CD8-positive, alpha-beta memory T cell (primary cell): ENCODE data around the gene SPSB3. TPM values are rescaled to one million over a fixed set of nuclear protein-coding genes. Genes with fewer than 3 reads are reported as not detected.

Experiments used
- CTCF ChIA-PET: fragments of 350-600 bp; sonication (Branson Sonifier 250); formaldehyde crosslinking; loops from one replicate; lab custom pipeline; 2021; ENCODE audit warnings: antibody characterized with exemption; lab: Charles Lee
- POLR2A ChIA-PET: fragments of 350-600 bp; sonication (Branson Sonifier 250); formaldehyde crosslinking; loops from one replicate; lab custom pipeline; 2021; ENCODE audit warnings: antibody characterized with exemption; lab: Charles Lee
- DNase-seq, 5 donors: peaks; one replicate each; pipeline versions ENCODE4 v3.0.0 to v3.0.0-alpha.2; 2020 to 2022; ENCODE audit warnings: mixed read lengths in 1 of 5
- H3K27ac ChIP-seq: one replicate; pipeline ENCODE4 v1.7.0; 2013; ENCODE audit warnings: low read depth, mild to moderate bottlenecking, low read length, moderate library complexity
- H3K27me3 ChIP-seq: 2 replicates; pipeline ENCODE4 v1.7.0; 2013; ENCODE audit warnings: low read length, mild to moderate bottlenecking; ENCODE audit not compliant: insufficient read depth, poor library complexity, severe bottlenecking
- H3K36me3 ChIP-seq: 2 replicates; pipeline ENCODE4 v1.7.0; 2013; ENCODE audit warnings: mild to moderate bottlenecking, low read length, moderate library complexity; ENCODE audit not compliant: insufficient read depth
- H3K4me1 ChIP-seq: 2 replicates; pipeline ENCODE4 v1.7.0; 2013; ENCODE audit warnings: mild to moderate bottlenecking, low read length, moderate library complexity; ENCODE audit not compliant: insufficient read depth
- H3K4me3 ChIP-seq: 2 replicates; pipeline ENCODE4 v1.7.0; 2013; ENCODE audit warnings: mild to moderate bottlenecking, low read length
- H3K9me3 ChIP-seq: 2 replicates; pipeline ENCODE4 v1.7.0; 2013; ENCODE audit warnings: mild to moderate bottlenecking, low read length
- H3K27ac Mint-ChIP-seq, 8 donors: one replicate each; pipeline ENCODE4 v1.8.0; 2020 to 2021; ENCODE audit warnings: mixed read lengths in 8 of 8, mild to moderate bottlenecking in 6 of 8, inconsistent platforms in 3 of 8, moderate library complexity in 3 of 8
- H3K27me3 Mint-ChIP-seq, 2 donors: one replicate each; pipeline ENCODE4 v1.8.0; 2020 to 2021; ENCODE audit warnings: mixed read lengths in 2 of 2, mild to moderate bottlenecking in 1 of 2, moderate library complexity in 1 of 2
- H3K36me3 Mint-ChIP-seq, 3 donors: one replicate each; pipeline ENCODE4 v1.8.0; 2020 to 2021; ENCODE audit warnings: mixed read lengths in 3 of 3, inconsistent platforms in 1 of 3, mild to moderate bottlenecking in 1 of 3
- H3K4me1 Mint-ChIP-seq, 3 donors: one replicate each; pipeline ENCODE4 v1.8.0; 2020 to 2021; ENCODE audit warnings: mixed read lengths in 3 of 3, inconsistent platforms in 1 of 3, mild to moderate bottlenecking in 1 of 3
- H3K4me3 Mint-ChIP-seq, 7 donors: one replicate each; pipeline ENCODE4 v1.8.0; 2020 to 2021; ENCODE audit warnings: mixed read lengths in 7 of 7, mild to moderate bottlenecking in 6 of 7, moderate library complexity in 4 of 7, inconsistent platforms in 2 of 7
- H3K9me3 Mint-ChIP-seq, 5 donors: one replicate each; pipeline ENCODE4 v1.8.0; 2020 to 2022; ENCODE audit warnings: mixed read lengths in 5 of 5, mild to moderate bottlenecking in 3 of 5, moderate library complexity in 2 of 5, inconsistent platforms in 1 of 5
- polyA plus RNA-seq: library from polyadenylated mRNA; unstranded; fragments of 300-500 nt; fragmentation: Illumina TruSeq; gene quantifications from one replicate; pipeline ENCODE4 v1.2.3, GENCODE V29; 2021
- total RNA-seq, 2 experiments: library from RNA; stranded (reverse); gene quantifications; one replicate each; pipeline ENCODE4 v1.2.3, GENCODE V29; 2021

Gene SPSB3
- total RNA-seq (10 to 100 TPM; 30.6 to 31.5 TPM), polyA plus RNA-seq (63.9 TPM)

DNA sequence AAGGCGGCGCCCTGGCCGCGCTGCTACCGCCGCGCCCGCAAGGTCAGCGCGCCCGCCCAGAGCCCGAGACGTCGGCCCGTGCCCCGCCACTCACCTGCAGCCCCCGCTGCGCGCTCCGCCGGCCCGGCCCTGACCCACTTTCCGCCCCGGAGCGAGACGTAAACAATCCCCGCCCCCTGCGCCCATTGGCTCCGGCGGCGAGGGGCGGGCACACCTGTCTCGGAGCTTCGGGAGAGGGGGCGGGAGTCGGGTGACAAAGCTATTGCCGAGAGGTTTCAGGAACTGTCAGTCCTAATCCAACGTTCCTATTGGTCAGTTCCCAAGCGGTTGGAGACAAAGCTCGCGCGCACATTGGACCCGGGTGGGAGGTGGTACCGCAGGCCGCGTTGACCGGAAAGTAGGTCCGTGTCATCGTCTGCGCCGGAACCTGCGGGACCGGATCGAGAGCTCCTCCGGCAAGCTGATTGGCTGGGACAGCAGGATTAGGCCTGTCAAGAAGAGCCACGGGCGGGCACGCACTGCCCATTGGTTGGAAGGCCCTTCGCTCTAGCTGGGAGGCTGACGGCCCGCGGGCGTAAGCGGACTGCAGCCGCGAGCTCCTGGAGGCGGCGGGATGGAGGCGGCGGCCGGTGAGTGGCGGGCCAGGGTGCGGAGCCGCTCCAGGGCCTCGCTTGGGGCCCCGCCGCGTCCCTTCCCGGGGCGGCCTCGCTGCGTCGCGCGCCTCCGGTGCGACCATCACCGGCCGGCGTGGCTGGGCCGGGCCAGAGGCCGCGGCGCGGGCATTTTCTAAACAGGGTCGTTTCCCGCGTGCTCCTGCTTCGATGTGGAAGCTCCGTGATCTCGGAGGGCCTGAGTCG, at the start of gene SPSB3, which contains the start of gene NUBP2:
SPSB3 (minus strand) TSS at position 164 of the 857 bp plus-strand sequence. CDS start 1,088 bp downstream, outside the sequence.
NUBP2 (plus strand) TSS at position 553 of the 857 bp plus-strand sequence; CDS start at position 614, 61 bp downstream.
- Mint-ChIP-seq H3K27me3 (peaks cover 0 to 2% of the 10 kb centered on the region in 2 donors), H3K36me3 (peaks cover 0 to 46% (median 0%) of the 10 kb centered on the region in 3 donors), H3K27ac (peak within 1 kb of the TSS; percentile 87 to 97 (median 92)), H3K9me3 (no peaks in the 10 kb centered on the region), H3K4me3 (peak within 1 kb of the TSS; percentile 89 to 96 (median 92)), H3K4me1 (peaks cover 18 to 53% (median 26%) of the 10 kb centered on the region in 3 donors)
- DNase-seq, result peak; percentile 98 to 99 (median 98)
- no peaks in the 10 kb centered on the region for H3K27me3 ChIP-seq
- CTCF ChIA-PET, result interaction anchor here (0.8 to 3.5 kb wide), 12 partner anchors 9 to 362 kb away, joined by 3 to 24 read pairs (median 4); partner anchors contain the start of genes EME2, FAHD1, HAGH and MAPK8IP3
- POLR2A ChIA-PET, result interaction anchor here (0.5 to 3.1 kb wide), 19 partner anchors 9 to 432 kb away, joined by 3 to 52 read pairs (median 7); partner anchors contain the start of genes EME2, FAHD1, HAGH and JPT2
- peak within 1 kb of the TSS; percentile 82 for H3K4me3 ChIP-seq
- H3K9me3 ChIP-seq, result no peaks in the 10 kb centered on the region
- peaks cover 35% of the 10 kb centered on the region for H3K4me1 ChIP-seq
- H3K36me3 ChIP-seq, result peaks cover 9% of the 10 kb centered on the region
- peak within 1 kb of the TSS; percentile 86 for H3K27ac ChIP-seq

DNA sequence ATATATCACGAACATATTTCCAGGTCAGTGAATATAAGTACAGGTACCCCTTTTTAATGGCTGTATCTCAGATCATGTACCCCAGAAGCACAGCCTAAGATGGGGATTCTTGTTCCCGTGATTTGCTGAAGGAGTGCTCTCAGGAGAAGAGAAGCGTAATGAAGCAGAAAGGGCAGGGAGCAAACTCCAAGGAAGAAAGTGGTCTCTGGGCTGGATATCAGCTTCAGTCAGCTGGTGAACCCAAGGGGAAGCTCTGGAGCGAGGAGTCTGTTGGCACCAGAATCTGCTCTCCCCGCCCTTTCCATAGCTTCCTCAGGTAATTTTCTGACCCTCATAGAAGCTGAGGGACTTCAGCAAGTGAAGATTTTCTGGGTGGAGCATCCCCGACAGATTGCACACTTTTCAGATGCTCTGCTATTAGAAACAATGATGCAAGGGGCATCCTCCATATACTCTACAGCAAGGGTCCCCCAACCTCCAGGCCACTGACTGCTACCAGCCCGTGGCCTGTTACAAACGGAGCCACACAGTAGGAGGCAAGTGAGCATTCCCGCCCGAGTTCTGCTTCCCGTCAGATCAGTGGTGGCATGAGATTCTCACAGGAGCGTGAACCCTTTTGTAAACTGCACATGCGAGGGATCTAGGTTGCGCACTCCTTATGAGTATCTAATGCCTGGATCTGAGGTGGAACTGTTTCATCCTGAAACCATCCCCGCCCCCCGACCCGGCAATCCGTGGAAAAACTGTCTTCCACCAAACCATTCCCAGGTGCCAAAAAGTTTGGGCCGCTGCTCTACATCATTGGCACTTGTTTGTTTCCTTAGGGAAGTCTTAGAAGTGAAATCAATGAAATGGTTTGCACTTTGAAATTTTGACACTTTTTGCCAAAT, 49.1 kb upstream of the SPSB3 start:
- ChIA-PET POLR2A (no interaction called here), CTCF (no interaction called here)
- no peaks in the 10 kb centered on the region for H3K27me3 Mint-ChIP-seq

DNA sequence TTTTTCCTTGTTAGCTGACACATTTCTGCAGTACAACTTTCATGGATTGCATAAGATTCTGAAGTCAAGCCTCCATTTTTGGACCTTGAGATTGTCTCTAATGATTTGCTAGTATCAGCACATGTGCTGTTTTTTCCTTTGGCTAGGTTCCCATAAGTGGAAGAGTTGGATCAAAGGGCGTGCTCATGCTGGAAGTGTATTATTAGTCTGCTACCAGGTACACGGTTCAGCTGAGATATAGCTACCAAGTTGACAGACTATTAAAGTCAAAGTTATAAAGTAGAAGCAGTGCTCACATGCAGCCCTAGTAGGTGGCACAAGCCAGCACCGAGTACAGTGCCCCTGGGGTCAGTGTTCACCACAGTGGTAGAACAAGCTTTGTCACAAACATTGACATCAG, 47.8 kb upstream of the SPSB3 start:
- peaks cover 22% of the 10 kb centered on the region for H3K4me1 ChIP-seq
- ChIA-PET POLR2A (no interaction called here), CTCF (no interaction called here)
- H3K36me3 ChIP-seq, result no peaks in the 10 kb centered on the region
- peaks cover 0 to 21% (median 2%) of the 10 kb centered on the region in 3 donors for H3K36me3 Mint-ChIP-seq
- peaks cover 25 to 49% (median 39%) of the 10 kb centered on the region in 3 donors for H3K4me1 Mint-ChIP-seq
- H3K27me3 Mint-ChIP-seq, result no peaks in the 10 kb centered on the region
- peak overlapping the region in 1 of 8 donors; percentile 9 for H3K27ac Mint-ChIP-seq
- no peak overlapping the region for H3K27ac ChIP-seq
- H3K9me3 ChIP-seq, result no peaks in the 10 kb centered on the region
- no peak overlapping the region for H3K4me3 ChIP-seq
- no peak for DNase-seq
- H3K9me3 Mint-ChIP-seq, result no peaks in the 10 kb centered on the region
- H3K27me3 ChIP-seq, result no peaks in the 10 kb centered on the region
- H3K4me3 Mint-ChIP-seq, result peak overlapping the region in 1 of 7 donors; percentile 6

More for the DNA sequence above, 49.1 kb upstream of the SPSB3 start:
- H3K27me3 ChIP-seq, result no peaks in the 10 kb centered on the region
- H3K9me3 ChIP-seq, result no peaks in the 10 kb centered on the region
- peak overlapping the region in 1 of 7 donors; percentile 25 for H3K4me3 Mint-ChIP-seq
- H3K36me3 Mint-ChIP-seq, result peaks cover 0 to 21% (median 2%) of the 10 kb centered on the region in 3 donors
- peaks cover 16% of the 10 kb centered on the region for H3K4me1 ChIP-seq
- no peak for DNase-seq
- peak overlapping the region in 1 of 8 donors; percentile 9 for H3K27ac Mint-ChIP-seq
- H3K4me3 ChIP-seq, result no peak overlapping the region
- H3K4me1 Mint-ChIP-seq, result peaks cover 20 to 41% (median 32%) of the 10 kb centered on the region in 3 donors
- no peak overlapping the region for H3K27ac ChIP-seq
- H3K36me3 ChIP-seq, result no peaks in the 10 kb centered on the region
- H3K9me3 Mint-ChIP-seq, result no peaks in the 10 kb centered on the region

DNA sequence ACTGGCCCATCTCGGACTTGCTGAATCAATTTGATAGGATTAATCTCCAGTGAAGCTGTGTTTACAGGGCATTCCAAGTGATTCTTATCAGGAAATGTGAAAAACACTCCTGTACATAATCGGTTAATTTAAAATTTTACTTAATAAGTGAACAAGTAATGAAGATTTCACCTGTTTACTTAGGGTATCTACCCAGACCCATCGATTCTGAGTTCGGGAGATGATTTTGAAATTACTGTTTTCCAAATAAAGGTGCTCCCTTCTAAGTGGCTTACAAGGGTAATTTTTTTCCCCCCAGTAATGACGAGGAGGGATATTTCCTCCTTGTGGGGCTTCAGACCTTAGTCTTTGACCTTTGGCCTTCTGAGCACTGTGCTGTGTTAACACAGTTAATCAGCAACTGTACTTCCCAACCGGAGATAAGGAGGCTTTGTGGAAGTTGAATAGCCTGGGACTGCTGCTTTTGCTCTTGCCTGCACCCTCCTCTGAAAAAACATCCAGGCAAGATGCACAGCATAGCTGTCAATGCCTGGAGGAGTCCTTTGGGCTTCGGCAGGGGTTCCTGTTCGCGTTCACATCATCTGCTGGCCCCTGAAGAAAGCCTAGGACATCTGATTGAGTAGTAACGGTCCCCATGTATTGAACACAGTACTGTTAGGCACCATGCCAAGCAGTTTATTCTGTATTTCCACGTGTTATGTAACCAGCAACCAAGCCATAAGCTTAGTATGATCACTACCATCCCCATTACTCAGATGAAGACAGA, 46.5 kb upstream of the SPSB3 start:
- H3K36me3 ChIP-seq, result no peaks in the 10 kb centered on the region
- H3K4me3 Mint-ChIP-seq, result peak overlapping the region; percentile 29 to 73 (median 53)
- H3K27ac ChIP-seq, result peak overlapping the region; percentile 7
- no peaks in the 10 kb centered on the region for H3K27me3 ChIP-seq
- H3K36me3 Mint-ChIP-seq, result peaks cover 0 to 25% (median 2%) of the 10 kb centered on the region in 3 donors
- no peak for DNase-seq
- H3K9me3 ChIP-seq, result no peaks in the 10 kb centered on the region
- POLR2A ChIA-PET, result no interaction called here
- H3K4me1 ChIP-seq, result peaks cover 36% of the 10 kb centered on the region
- H3K4me3 ChIP-seq, result no peak overlapping the region
- H3K9me3 Mint-ChIP-seq, result no peaks in the 10 kb centered on the region
- peaks cover 32 to 62% (median 50%) of the 10 kb centered on the region in 3 donors for H3K4me1 Mint-ChIP-seq
- H3K27me3 Mint-ChIP-seq, result no peaks in the 10 kb centered on the region
- peak overlapping the region in 5 of 8 donors; percentile 19 to 95 (median 36) for H3K27ac Mint-ChIP-seq
- CTCF ChIA-PET, result no interaction called here

DNA sequence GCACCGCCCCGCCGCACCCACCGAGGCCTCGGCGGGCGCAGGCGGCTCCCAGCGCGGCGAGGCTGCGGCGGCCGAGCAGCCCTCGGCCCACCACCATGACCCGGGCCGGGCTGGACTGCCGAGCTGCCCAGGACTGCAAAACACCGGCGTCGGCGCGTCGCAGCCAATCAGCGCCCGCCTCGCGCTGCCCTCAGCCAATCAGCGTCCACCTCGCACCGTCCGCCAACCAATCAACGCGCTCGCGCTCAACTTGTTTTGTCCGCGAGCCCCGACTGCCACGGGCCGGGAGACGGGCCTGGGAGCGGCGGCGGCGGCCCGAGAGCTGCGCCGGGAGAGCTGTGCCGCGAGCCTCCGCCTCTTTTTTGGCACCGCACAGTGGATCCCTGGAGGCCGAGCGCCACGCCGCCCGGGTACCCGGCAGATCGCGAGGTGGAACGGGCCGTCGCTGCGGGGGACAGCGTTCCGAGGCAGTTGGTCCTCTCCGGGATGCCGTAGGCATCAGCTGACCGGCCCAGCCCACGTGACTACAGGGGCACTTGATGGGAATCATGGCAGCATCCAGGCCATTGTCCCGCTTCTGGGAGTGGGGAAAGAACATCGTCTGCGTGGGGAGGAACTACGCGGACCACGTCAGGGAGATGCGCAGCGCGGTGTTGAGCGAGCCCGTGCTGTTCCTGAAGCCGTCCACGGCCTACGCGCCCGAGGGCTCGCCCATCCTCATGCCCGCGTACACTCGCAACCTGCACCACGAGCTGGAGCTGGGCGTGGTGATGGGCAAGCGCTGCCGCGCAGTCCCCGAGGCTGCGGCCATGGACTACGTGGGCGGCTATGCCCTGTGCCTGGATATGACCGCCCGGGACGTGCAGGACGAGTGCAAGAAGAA, 44.6 kb upstream of the SPSB3 start, which contains the start of the genes FAHD1 and HAGH:
FAHD1 (plus strand) TSS at position 516 of the 883 bp plus-strand sequence; CDS start at position 549, 33 bp downstream.
HAGH (minus strand) TSS at position 135 of the 883 bp plus-strand sequence; CDS start at position 97, 38 bp downstream.
- POLR2A ChIA-PET, result interaction anchor here (0.5 to 1.4 kb wide), 8 partner anchors 45 to 855 kb away, joined by 3 to 12 read pairs (median 3); partner anchors contain the start of genes KCTD5, NTHL1, NUBP2 and SPSB3
- Mint-ChIP-seq H3K27me3 (no peaks in the 10 kb centered on the region), H3K9me3 (no peaks in the 10 kb centered on the region), H3K4me3 (peak within 1 kb of the TSS; percentile 92 to 97 (median 94)), H3K4me1 (peaks cover 32 to 65% (median 51%) of the 10 kb centered on the region in 3 donors), H3K27ac (peak within 1 kb of the TSS; percentile 90 to 95 (median 93)), H3K36me3 (peaks cover 0 to 33% (median 2%) of the 10 kb centered on the region in 3 donors)
- peaks cover 10% of the 10 kb centered on the region for H3K36me3 ChIP-seq
- H3K4me3 ChIP-seq, result peak within 1 kb of the TSS; percentile 95
- H3K4me1 ChIP-seq, result peaks cover 39% of the 10 kb centered on the region
- peak within 1 kb of the TSS; percentile 73 for H3K27ac ChIP-seq
- H3K27me3 ChIP-seq, result no peaks in the 10 kb centered on the region
- no peaks in the 10 kb centered on the region for H3K9me3 ChIP-seq
- CTCF ChIA-PET, result interaction anchor here (1.2 to 1.4 kb wide), 3 partner anchors 44 to 121 kb away, joined by 3 read pairs; partner anchors contain the start of genes EME2, MAPK8IP3, MRPS34 and NUBP2
- peak; percentile 83 to 96 (median 90) for DNase-seq
